Raji (cell line): Measurements from ENCODE around the gene TMEM212.

Experiments
- POLR2A ChIP-seq: IDR thresholded peaks from 2 replicates; pipeline ENCODE4 v1.6.1; 2011; ENCODE audit warnings: low read depth, low read length, control low read depth; ENCODE audit not compliant: insufficient read depth

TMEM212 gene

GRCh38 chr3:171879472-171879871 is 36.3 kb downstream of the TMEM212 start:
- TF ChIP-seq POLR2A, result no peak

GRCh38 chr3:171880101-171880870 is 37.1 kb downstream of the TMEM212 start:
- no peak for TF ChIP-seq POLR2A

GRCh38 chr3:171881251-171881650 is 38.1 kb downstream of the TMEM212 start:
- no peak for TF ChIP-seq POLR2A

- TF ChIP-seq POLR2A, result no peak
Observed at GRCh38 chr3:171883257-171883892, 40.2 kb downstream of the TMEM212 start.

- TF ChIP-seq POLR2A, result no peak
Observed at GRCh38 chr3:171883893-171884279, 40.7 kb downstream of the TMEM212 start.

- no peak for TF ChIP-seq POLR2A
Observed at GRCh38 chr3:171888466-171888865, 45.3 kb downstream of the TMEM212 start.

GRCh38 chr3:171890398-171890797 is 47.2 kb downstream of the TMEM212 start:
- TF ChIP-seq POLR2A, result no peak

GRCh38 chr3:171892457-171892856 is 49.3 kb downstream of the TMEM212 start:
- no peak for TF ChIP-seq POLR2A

- no peak for TF ChIP-seq POLR2A
Observed at GRCh38 chr3:171895291-171895690, 52.1 kb downstream of the TMEM212 start.

GRCh38 chr3:171895900-171896299 is 52.8 kb downstream of the TMEM212 start:
- no peak for TF ChIP-seq POLR2A

GRCh38 chr3:171896316-171896715 is 53.2 kb downstream of the TMEM212 start:
- no peak for TF ChIP-seq POLR2A

GRCh38 chr3:171898192-171898591 is 55.0 kb downstream of the TMEM212 start:
- no peak for TF ChIP-seq POLR2A

- TF ChIP-seq POLR2A, result no peak
Observed at GRCh38 chr3:171900446-171900845, 57.3 kb downstream of the TMEM212 start.

GRCh38 chr3:171901615-171902312 is 58.6 kb downstream of the TMEM212 start:
- no peak for TF ChIP-seq POLR2A

- no peak for TF ChIP-seq POLR2A
Observed at GRCh38 chr3:171904829-171905228, 61.7 kb downstream of the TMEM212 start.
